Liver (tissue), 9 donors: ENCODE data around the gene INPPL1. TPM values are rescaled to one million over a fixed set of nuclear protein-coding genes. Genes with fewer than 3 reads are reported as not detected.

Experiments
- DNase-seq: peaks from one replicate; pipeline ENCODE4 v3.0.0-alpha.2; 2017; ENCODE audit warnings: low spot score
- H3K27ac ChIP-seq, 2 donors: one replicate each; pipeline ENCODE4 v1.7.0; 2013; ENCODE audit warnings: inconsistent platforms in 2 of 2, low read length in 2 of 2, control low read depth in 1 of 2, low read depth in 1 of 2, mild to moderate bottlenecking in 1 of 2
- H3K27me3 ChIP-seq, 4 donors: one replicate each; pipeline versions ENCODE4 v1.6.1 to v1.7.0; 2013; ENCODE audit warnings: low read length in 3 of 4, inconsistent platforms in 1 of 4, mild to moderate bottlenecking in 1 of 4, moderate library complexity in 1 of 4; ENCODE audit not compliant: control insufficient read depth in 4 of 4, insufficient read depth in 4 of 4
- H3K36me3 ChIP-seq, 4 donors: one replicate each; pipeline versions ENCODE4 v1.6.1 to v1.7.0; 2013; ENCODE audit warnings: low read length in 3 of 4, mild to moderate bottlenecking in 3 of 4, low read depth in 1 of 4, moderate library complexity in 1 of 4; ENCODE audit not compliant: control insufficient read depth in 4 of 4, insufficient read depth in 3 of 4
- H3K4me1 ChIP-seq, 4 donors: one replicate each; pipeline versions ENCODE4 v1.6.1 to v1.7.0; 2013; ENCODE audit warnings: low read length in 3 of 4, mild to moderate bottlenecking in 3 of 4, moderate library complexity in 1 of 4; ENCODE audit not compliant: control insufficient read depth in 4 of 4, insufficient read depth in 4 of 4
- H3K4me3 ChIP-seq, 3 donors: one replicate each; pipeline versions ENCODE4 v1.6.1 to v1.7.0; 2013; ENCODE audit warnings: low read length in 3 of 3, control low read depth in 1 of 3, low read depth in 1 of 3, mild to moderate bottlenecking in 1 of 3
- H3K9ac ChIP-seq, 2 donors: one replicate each; pipeline ENCODE4 v1.7.0; 2013; ENCODE audit warnings: low read length in 2 of 2, mild to moderate bottlenecking in 2 of 2, moderate library complexity in 2 of 2, control low read depth in 1 of 2, low read depth in 1 of 2
- H3K9me3 ChIP-seq, 4 donors: one replicate each; pipeline versions ENCODE4 v1.6.1 to v1.7.0; 2013; ENCODE audit warnings: low read length in 3 of 4; ENCODE audit not compliant: control insufficient read depth in 4 of 4
- EGR1 ChIP-seq, 2 donors: IDR thresholded peaks; 2 replicates each; pipeline ENCODE4 v1.6.1; 2016 to 2018; ENCODE audit warnings: antibody characterized with exemption in 2 of 2, low read depth in 2 of 2
- FOXA1 ChIP-seq: IDR thresholded peaks from 2 replicates; pipeline ENCODE4 v1.6.1; 2016; ENCODE audit warnings: antibody characterized with exemption
- FOXA2 ChIP-seq: IDR thresholded peaks from 2 replicates; pipeline ENCODE4 v1.6.1; 2016; ENCODE audit warnings: antibody characterized with exemption
- GABPA ChIP-seq, 2 donors: IDR thresholded peaks in 1 of 2; conservative IDR thresholded peaks in 1 of 2; 2 replicates each; pipeline ENCODE4 v1.6.1; 2016; ENCODE audit warnings: antibody characterized with exemption in 2 of 2, mild to moderate bottlenecking in 1 of 2, moderate library complexity in 1 of 2
- HNF4A ChIP-seq, 2 donors: conservative IDR thresholded peaks; 2 replicates each; pipeline ENCODE4 v1.6.1; 2016; ENCODE audit warnings: antibody characterized with exemption in 2 of 2, mild to moderate bottlenecking in 2 of 2
- HNF4G ChIP-seq: IDR thresholded peaks from 2 replicates; pipeline ENCODE4 v1.6.1; 2016; ENCODE audit warnings: antibody characterized with exemption
- JUND ChIP-seq, 2 donors: IDR thresholded peaks; 2 replicates each; pipeline ENCODE4 v1.6.1; 2016; ENCODE audit warnings: antibody characterized with exemption in 2 of 2
- NR2F2 ChIP-seq: IDR thresholded peaks from 2 replicates; pipeline ENCODE4 v1.6.1; 2016; ENCODE audit warnings: antibody characterized with exemption
- RAD21 ChIP-seq, 2 donors: IDR thresholded peaks; 2 replicates each; pipeline ENCODE4 v1.6.1; 2016; ENCODE audit warnings: antibody characterized with exemption in 2 of 2, mild to moderate bottlenecking in 2 of 2
- RXRA ChIP-seq, 2 donors: IDR thresholded peaks; 2 replicates each; pipeline ENCODE4 v1.6.1; 2017 to 2018; ENCODE audit warnings: antibody characterized with exemption in 2 of 2, mild to moderate bottlenecking in 1 of 2
- SP1 ChIP-seq: IDR thresholded peaks from 2 replicates; pipeline ENCODE4 v1.6.1; 2018; ENCODE audit warnings: antibody characterized with exemption, mild to moderate bottlenecking
- TAF1 ChIP-seq: conservative IDR thresholded peaks from 2 replicates; pipeline ENCODE4 v1.6.1; 2016; ENCODE audit warnings: antibody characterized with exemption, mild to moderate bottlenecking
- YY1 ChIP-seq: IDR thresholded peaks from 2 replicates; pipeline ENCODE4 v1.6.1; 2016; ENCODE audit warnings: antibody characterized with exemption, mild to moderate bottlenecking
- WGBS: extraction: QIAGEN DNeasy Blood & Tissue Kit; methylation state at CpG from one replicate; pipeline ENCODE4 v1.1.7; 2013; 5-methylcytosine and 5-hydroxymethylcytosine counted together
- polyA plus RNA-seq, 2 donors: library from polyadenylated mRNA; stranded (reverse) in 1 of 2; unstranded in 1 of 2; fragments of 200-250 nt in 1 of 2; fragments of >200 nt in 1 of 2; fragmentation: Nextera tagmentation in 1 of 2; extraction: Ambion mirVana in 1 of 2; gene quantifications; one replicate each; pipeline versions ENCODE4 v1.2.1 to v1.2.3, GENCODE V29; 2013 to 2015
- total RNA-seq, 2 donors: library from RNA; depleted of rRNA; stranded (reverse); fragments of >200 nt; gene quantifications; one replicate each; pipeline ENCODE4 v1.2.3, GENCODE V29; 2014
- TF ChIP-seq, protein P1 (sequence below): IDR thresholded peaks from 2 replicates; pipeline ENCODE4 v1.6.1; 2016; ENCODE audit warnings: antibody characterized with exemption
- TF ChIP-seq, protein P2 (sequence below): IDR thresholded peaks from 2 replicates; pipeline ENCODE4 v1.6.1; 2016; ENCODE audit warnings: antibody characterized with exemption
- TF ChIP-seq, protein P3 (sequence below): IDR thresholded peaks from 2 replicates; pipeline ENCODE4 v1.6.1; 2016; ENCODE audit warnings: antibody characterized with exemption, mild to moderate bottlenecking
- TF ChIP-seq, protein P4 (sequence below): IDR thresholded peaks from 2 replicates; pipeline ENCODE4 v1.6.1; 2016; ENCODE audit warnings: antibody characterized with exemption
- TF ChIP-seq, protein P5 (sequence below): fragments of 150-350 bp; IDR thresholded peaks from 2 replicates; pipeline ENCODE4 v1.5.1; 2017; ENCODE audit warnings: improper control_type of control experiment, low read depth, low read length; ENCODE audit not compliant: missing input control
- donor health status: healthy.
- donor health status: healthy.
- donor health status: healthy.
- donor health status: healthy.
- donor health status: healthy.

The INPPL1 gene
- total and polyA plus RNA-seq, 4 donors = 7.2 to 29.0 (median 17.1) TPM

DNA sequence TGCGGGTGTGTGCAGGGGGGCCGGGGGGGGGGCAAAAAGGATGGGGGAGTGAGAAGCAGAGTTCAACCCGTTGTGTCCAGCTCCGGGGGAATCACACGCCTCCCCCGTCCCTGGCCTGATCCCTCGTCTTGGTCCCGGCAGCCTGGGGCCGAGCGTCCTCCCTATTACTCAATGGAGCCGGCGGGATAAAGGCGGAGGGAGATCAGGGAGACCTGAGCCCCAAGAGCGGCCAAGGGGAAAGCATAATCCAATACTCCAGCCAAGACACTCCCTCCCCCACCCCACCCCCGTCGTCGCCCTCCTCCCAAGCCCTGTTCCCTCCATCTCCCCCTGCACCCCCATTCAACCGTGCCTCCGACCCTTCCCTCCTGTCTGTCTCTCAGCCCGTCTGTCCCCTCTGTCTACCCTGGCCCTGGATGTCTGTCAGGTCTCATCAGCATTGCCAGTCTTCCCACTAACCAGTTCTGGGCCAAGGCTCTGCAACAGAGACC is 16.8 kb downstream of the INPPL1 start:
- Histone ChIP-seq H3K27me3 (peaks cover 0 to 17% (median 11%) of the 10 kb centered on the region in 4 donors), H3K9ac (no peak overlapping the region), H3K4me3 (no peak overlapping the region), H3K9me3 (no peaks in the 10 kb centered on the region), H3K4me1 (peaks cover 9 to 22% (median 16%) of the 10 kb centered on the region in 4 donors), H3K27ac (no peak overlapping the region), H3K36me3 (peaks cover 1 to 13% (median 6%) of the 10 kb centered on the region in 4 donors)
- no peak for DNase-seq
- TF ChIP-seq, protein P1, sequence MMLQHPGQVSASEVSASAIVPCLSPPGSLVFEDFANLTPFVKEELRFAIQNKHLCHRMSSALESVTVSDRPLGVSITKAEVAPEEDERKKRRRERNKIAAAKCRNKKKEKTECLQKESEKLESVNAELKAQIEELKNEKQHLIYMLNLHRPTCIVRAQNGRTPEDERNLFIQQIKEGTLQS = no peak
- TF ChIP-seq, protein P2, sequence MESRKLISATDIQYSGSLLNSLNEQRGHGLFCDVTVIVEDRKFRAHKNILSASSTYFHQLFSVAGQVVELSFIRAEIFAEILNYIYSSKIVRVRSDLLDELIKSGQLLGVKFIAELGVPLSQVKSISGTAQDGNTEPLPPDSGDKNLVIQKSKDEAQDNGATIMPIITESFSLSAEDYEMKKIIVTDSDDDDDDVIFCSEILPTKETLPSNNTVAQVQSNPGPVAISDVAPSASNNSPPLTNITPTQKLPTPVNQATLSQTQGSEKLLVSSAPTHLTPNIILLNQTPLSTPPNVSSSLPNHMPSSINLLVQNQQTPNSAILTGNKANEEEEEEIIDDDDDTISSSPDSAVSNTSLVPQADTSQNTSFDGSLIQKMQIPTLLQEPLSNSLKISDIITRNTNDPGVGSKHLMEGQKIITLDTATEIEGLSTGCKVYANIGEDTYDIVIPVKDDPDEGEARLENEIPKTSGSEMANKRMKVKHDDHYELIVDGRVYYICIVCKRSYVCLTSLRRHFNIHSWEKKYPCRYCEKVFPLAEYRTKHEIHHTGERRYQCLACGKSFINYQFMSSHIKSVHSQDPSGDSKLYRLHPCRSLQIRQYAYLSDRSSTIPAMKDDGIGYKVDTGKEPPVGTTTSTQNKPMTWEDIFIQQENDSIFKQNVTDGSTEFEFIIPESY = no peak
- TF ChIP-seq YY1 (no peak), RXRA (IDR thresholded peaks at IDR 0.05) (no peak), FOXA1 (no peak), GABPA (IDR thresholded peaks at IDR 0.05 in 1 of 2, conservative IDR thresholded peaks at IDR 0.05 in 1 of 2) (no peak), TAF1 (no peak), EGR1 (IDR thresholded peaks at IDR 0.05; ENCODE audit: low read depth in 2 of 2) (no peak), NR2F2 (no peak), FOXA2 (no peak), HNF4G (no peak), HNF4A (conservative IDR thresholded peaks at IDR 0.05) (no peak), SP1 (no peak), JUND (IDR thresholded peaks at IDR 0.05) (no peak), RAD21 (IDR thresholded peaks at IDR 0.05) (no peak)
- TF ChIP-seq, protein P3, sequence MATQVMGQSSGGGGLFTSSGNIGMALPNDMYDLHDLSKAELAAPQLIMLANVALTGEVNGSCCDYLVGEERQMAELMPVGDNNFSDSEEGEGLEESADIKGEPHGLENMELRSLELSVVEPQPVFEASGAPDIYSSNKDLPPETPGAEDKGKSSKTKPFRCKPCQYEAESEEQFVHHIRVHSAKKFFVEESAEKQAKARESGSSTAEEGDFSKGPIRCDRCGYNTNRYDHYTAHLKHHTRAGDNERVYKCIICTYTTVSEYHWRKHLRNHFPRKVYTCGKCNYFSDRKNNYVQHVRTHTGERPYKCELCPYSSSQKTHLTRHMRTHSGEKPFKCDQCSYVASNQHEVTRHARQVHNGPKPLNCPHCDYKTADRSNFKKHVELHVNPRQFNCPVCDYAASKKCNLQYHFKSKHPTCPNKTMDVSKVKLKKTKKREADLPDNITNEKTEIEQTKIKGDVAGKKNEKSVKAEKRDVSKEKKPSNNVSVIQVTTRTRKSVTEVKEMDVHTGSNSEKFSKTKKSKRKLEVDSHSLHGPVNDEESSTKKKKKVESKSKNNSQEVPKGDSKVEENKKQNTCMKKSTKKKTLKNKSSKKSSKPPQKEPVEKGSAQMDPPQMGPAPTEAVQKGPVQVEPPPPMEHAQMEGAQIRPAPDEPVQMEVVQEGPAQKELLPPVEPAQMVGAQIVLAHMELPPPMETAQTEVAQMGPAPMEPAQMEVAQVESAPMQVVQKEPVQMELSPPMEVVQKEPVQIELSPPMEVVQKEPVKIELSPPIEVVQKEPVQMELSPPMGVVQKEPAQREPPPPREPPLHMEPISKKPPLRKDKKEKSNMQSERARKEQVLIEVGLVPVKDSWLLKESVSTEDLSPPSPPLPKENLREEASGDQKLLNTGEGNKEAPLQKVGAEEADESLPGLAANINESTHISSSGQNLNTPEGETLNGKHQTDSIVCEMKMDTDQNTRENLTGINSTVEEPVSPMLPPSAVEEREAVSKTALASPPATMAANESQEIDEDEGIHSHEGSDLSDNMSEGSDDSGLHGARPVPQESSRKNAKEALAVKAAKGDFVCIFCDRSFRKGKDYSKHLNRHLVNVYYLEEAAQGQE = no peak
- TF ChIP-seq, protein P4, sequence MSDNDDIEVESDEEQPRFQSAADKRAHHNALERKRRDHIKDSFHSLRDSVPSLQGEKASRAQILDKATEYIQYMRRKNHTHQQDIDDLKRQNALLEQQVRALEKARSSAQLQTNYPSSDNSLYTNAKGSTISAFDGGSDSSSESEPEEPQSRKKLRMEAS = no peak
- TF ChIP-seq, protein P5, sequence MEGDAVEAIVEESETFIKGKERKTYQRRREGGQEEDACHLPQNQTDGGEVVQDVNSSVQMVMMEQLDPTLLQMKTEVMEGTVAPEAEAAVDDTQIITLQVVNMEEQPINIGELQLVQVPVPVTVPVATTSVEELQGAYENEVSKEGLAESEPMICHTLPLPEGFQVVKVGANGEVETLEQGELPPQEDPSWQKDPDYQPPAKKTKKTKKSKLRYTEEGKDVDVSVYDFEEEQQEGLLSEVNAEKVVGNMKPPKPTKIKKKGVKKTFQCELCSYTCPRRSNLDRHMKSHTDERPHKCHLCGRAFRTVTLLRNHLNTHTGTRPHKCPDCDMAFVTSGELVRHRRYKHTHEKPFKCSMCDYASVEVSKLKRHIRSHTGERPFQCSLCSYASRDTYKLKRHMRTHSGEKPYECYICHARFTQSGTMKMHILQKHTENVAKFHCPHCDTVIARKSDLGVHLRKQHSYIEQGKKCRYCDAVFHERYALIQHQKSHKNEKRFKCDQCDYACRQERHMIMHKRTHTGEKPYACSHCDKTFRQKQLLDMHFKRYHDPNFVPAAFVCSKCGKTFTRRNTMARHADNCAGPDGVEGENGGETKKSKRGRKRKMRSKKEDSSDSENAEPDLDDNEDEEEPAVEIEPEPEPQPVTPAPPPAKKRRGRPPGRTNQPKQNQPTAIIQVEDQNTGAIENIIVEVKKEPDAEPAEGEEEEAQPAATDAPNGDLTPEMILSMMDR = no peak
- WGBS = 18% methylated on average over 20 of the region's 20 CpGs
